ENCODE measurements around the gene GSX2. TPM values are rescaled to one million over a fixed set of nuclear protein-coding genes. Genes with fewer than 3 reads are reported as not detected.
"Not testable (repeated sequence)": the region's sequence is repeated elsewhere in the genome, so short reads cannot be mapped to it uniquely, and the experiment has no call there.

GSX2 gene
- total RNA-seq, 1 donor from 2014 or later, result not detected

DNA sequence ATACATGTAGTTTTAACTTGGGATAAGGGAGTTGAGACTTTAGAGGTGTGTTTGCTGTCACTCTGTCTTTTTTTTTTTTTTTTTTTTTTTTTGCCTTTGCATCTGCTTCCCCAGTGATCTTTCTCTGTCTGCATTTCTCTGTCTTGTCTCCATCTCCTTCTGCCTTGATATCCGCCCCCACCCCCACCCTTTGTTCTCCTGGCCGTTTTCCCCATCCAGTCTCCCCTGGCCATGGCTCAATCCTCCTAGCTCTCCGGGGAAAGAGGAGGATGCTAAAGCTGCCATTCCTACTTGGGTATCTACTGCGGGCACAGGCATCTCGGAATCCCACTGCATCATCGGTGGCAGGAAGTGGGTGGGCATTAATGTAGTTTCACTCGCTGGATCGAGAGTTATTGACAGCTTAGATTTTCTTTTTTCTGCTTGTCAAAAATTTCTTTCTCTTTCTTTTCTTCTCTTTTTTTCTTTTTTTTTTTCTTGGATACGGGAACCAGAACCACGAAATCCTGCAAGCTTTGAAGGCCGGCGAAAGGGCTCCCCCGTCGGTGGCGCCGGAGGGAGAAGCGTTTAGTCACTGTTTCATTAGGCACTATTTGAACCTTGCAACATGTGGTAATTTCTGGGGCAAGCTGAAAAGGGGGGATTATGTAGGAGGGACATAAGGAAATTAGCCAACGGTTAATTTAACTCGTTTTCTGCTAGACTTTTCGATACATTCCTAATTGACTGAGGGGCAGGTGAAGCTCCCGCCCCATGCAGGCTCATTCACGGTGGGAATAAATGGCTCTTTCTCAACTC lies 8.2 kb downstream of the GSX2 start:
- Mint-ChIP-seq H3K27me3 (ENCODE audit: unreplicated experiment) (peaks cover 18% of the 10 kb centered on the region), H3K4me1 (ENCODE audit: unreplicated experiment) (peaks cover 47% of the 10 kb centered on the region), H3K9me3 (ENCODE audit: unreplicated experiment) (no peaks in the 10 kb centered on the region)

DNA sequence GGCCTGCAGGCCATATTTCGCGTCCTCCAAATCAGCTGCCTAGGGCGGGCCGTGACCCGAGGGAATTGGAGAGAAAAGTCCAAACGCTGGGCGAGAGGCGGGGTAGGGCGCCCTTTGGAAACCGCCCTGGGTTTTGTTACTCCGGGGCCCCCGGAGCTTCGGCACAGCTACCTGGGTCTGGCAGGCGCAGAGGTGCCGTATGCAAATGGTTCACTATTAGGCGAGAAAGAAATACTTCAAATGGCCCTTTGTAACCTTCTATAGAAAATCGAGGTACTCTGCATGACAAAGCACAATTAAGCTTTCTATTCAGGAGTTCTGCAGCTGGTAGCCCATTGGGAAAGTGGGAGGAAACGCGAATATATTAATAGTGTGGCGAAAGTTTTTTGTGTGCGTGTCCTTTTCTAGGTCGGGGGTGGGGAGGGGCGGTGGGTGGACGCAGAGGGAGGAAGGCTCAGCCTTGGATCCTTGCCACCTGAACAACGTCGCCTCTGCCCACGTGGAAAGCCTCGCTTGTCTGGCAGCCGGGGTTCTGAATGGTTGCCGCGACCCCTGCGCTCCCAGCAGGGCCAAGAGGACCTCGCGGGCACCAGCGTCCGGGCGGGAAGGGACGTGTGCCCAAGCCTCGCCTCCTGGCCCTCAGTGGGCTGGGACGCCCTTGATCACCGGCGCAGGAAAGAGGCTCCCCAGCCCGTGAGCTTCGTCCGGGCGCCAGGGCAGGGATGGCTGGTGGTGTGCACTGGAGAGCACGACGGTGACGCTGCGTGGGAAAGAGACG lies 9.5 kb downstream of the GSX2 start:
- no peak for DNase-seq (ENCODE audit: low spot score)
- H3K4me1 Mint-ChIP-seq (ENCODE audit: unreplicated experiment), result peaks cover 43% of the 10 kb centered on the region
- peaks cover 18% of the 10 kb centered on the region for H3K27me3 Mint-ChIP-seq (ENCODE audit: unreplicated experiment)

More for the DNA sequence above, 8.2 kb downstream of the GSX2 start:
- H3K27ac Mint-ChIP-seq (ENCODE audit: unreplicated experiment), result no peak overlapping the region
- DNase-seq (ENCODE audit: low spot score), result no peak
- peak overlapping the region; percentile 81 for H3K4me3 Mint-ChIP-seq (ENCODE audit: unreplicated experiment)
- TF ChIP-seq, protein P1, sequence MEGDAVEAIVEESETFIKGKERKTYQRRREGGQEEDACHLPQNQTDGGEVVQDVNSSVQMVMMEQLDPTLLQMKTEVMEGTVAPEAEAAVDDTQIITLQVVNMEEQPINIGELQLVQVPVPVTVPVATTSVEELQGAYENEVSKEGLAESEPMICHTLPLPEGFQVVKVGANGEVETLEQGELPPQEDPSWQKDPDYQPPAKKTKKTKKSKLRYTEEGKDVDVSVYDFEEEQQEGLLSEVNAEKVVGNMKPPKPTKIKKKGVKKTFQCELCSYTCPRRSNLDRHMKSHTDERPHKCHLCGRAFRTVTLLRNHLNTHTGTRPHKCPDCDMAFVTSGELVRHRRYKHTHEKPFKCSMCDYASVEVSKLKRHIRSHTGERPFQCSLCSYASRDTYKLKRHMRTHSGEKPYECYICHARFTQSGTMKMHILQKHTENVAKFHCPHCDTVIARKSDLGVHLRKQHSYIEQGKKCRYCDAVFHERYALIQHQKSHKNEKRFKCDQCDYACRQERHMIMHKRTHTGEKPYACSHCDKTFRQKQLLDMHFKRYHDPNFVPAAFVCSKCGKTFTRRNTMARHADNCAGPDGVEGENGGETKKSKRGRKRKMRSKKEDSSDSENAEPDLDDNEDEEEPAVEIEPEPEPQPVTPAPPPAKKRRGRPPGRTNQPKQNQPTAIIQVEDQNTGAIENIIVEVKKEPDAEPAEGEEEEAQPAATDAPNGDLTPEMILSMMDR (IDR thresholded peaks at IDR 0.05; ENCODE audit: unreplicated experiment), result no peak
- H3K36me3 Mint-ChIP-seq (ENCODE audit: low read depth, unreplicated experiment), result no peaks in the 10 kb centered on the region

DNA sequence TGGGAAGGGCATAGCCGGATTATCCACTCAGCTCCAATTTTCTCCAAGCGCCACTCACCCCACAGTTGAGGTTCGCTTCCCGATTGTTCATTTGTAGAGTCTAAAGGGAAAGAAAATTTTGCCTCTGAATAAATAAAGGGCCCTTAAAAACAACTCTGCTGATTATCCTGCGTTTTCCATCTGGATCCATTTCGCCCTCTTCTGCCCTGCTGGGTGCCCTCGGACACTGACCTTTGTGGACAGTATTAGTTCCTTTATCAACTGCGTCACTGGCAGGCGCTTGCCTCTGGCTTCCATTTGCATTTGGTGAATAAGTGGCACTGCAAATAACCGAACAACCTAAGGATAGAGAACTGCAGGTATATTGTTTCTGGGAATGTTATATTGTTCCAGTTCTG lies 10.1 kb downstream of the GSX2 start:
- peak overlapping the region; percentile 58 for H3K4me3 Mint-ChIP-seq (ENCODE audit: unreplicated experiment)
- no peaks in the 10 kb centered on the region for H3K9me3 Mint-ChIP-seq (ENCODE audit: unreplicated experiment)
- TF ChIP-seq, protein P1 (IDR thresholded peaks at IDR 0.05; ENCODE audit: unreplicated experiment), result no peak
- H3K4me1 Mint-ChIP-seq (ENCODE audit: unreplicated experiment), result peaks cover 37% of the 10 kb centered on the region
- no peaks in the 10 kb centered on the region for H3K36me3 Mint-ChIP-seq (ENCODE audit: low read depth, unreplicated experiment)
- H3K27me3 Mint-ChIP-seq (ENCODE audit: unreplicated experiment), result peaks cover 14% of the 10 kb centered on the region
- DNase-seq (ENCODE audit: low spot score), result no peak
- peak overlapping the region; percentile 1 for H3K27ac Mint-ChIP-seq (ENCODE audit: unreplicated experiment)

More for the DNA sequence above, 9.5 kb downstream of the GSX2 start:
- no peaks in the 10 kb centered on the region for H3K9me3 Mint-ChIP-seq (ENCODE audit: unreplicated experiment)
- peak overlapping the region; percentile 58 for H3K4me3 Mint-ChIP-seq (ENCODE audit: unreplicated experiment)
- TF ChIP-seq, protein P1 (IDR thresholded peaks at IDR 0.05; ENCODE audit: unreplicated experiment), result no peak
- H3K36me3 Mint-ChIP-seq (ENCODE audit: low read depth, unreplicated experiment), result no peaks in the 10 kb centered on the region
- H3K27ac Mint-ChIP-seq (ENCODE audit: unreplicated experiment), result no peak overlapping the region

DNA sequence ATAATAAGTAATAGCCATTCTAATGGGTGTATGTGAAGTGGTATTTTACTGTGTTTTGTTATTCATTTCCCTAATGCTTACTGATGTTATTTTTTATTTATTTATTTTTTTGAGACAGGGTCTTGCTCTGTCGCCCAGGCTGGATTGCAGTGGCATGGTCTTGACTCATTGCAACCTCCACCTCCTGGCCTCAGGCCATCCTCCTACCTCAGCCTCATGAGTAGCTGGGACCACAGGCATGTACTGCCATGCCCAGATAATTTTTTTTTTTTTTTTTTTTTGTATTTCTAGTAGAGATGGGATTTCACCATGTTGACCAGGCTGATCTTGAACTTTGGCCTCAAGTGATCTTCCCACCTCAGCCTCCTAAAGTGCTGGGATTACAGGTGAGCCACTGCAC lies 13.2 kb downstream of the GSX2 start:
- DNase-seq (ENCODE audit: low spot score); H3K9me3 Mint-ChIP-seq (ENCODE audit: unreplicated experiment); H3K36me3 Mint-ChIP-seq (ENCODE audit: low read depth, unreplicated experiment); H3K27ac Mint-ChIP-seq (ENCODE audit: unreplicated experiment); H3K4me3 Mint-ChIP-seq (ENCODE audit: unreplicated experiment): not testable (repeated sequence)
- H3K4me1 Mint-ChIP-seq (ENCODE audit: unreplicated experiment), result peaks cover 21% of the 10 kb centered on the region
- peaks cover 11% of the 10 kb centered on the region for H3K27me3 Mint-ChIP-seq (ENCODE audit: unreplicated experiment)

DNA sequence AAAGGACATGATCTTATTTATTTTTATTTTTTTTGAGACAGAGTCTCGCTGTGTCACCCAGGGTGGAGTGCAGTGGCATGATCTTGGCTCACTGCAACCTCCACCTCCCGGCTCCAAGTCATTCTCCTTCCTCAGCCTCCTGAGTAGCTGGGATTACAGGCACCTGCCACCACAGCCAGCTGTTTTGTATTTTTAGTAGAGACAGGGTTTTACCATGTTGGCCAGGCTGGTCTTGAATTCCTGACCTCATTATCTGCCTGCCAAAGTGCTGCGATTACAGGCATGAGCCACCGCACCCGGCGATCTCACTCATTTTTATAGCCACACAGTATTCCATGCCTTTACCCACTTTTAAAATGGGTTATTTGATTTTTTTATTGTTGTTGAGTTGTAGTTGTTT lies 16.3 kb downstream of the GSX2 start:
- H3K36me3 Mint-ChIP-seq (ENCODE audit: low read depth, unreplicated experiment); H3K27me3 Mint-ChIP-seq (ENCODE audit: unreplicated experiment); H3K4me1 Mint-ChIP-seq (ENCODE audit: unreplicated experiment); DNase-seq (ENCODE audit: low spot score); H3K27ac Mint-ChIP-seq (ENCODE audit: unreplicated experiment); H3K9me3 Mint-ChIP-seq (ENCODE audit: unreplicated experiment); H3K4me3 Mint-ChIP-seq (ENCODE audit: unreplicated experiment): not testable (repeated sequence)
